Fibroblast of lung (primary cell): ENCODE measurements around the gene HIPK4. TPM values are rescaled to one million over a fixed set of nuclear protein-coding genes. Genes with fewer than 3 reads are reported as not detected.

ENCODE experiments used
- DNase-seq, 2 donors: peaks; one replicate each; pipeline versions ENCODE4 v3.0.0 to v3.0.0-alpha.2; 2010; ENCODE audit warnings: low read depth in 2 of 2
- H2AFZ ChIP-seq: 2 replicates; pipeline ENCODE4 v1.5.1; 2012; ENCODE audit warnings: low read length, control low read depth, inconsistent platforms
- H3K27ac ChIP-seq: 2 replicates; pipeline ENCODE4 v1.5.1; 2011; ENCODE audit warnings: low read length, control low read depth; ENCODE audit not compliant: insufficient read depth
- H3K27me3 ChIP-seq: 2 replicates; pipeline ENCODE4 v1.5.1; 2011; ENCODE audit warnings: mild to moderate bottlenecking, low read length; ENCODE audit not compliant: control insufficient read depth, insufficient read depth
- H3K36me3 ChIP-seq: 2 replicates; pipeline ENCODE4 v1.5.1; 2011; ENCODE audit warnings: low read length; ENCODE audit not compliant: control insufficient read depth, insufficient read depth
- H3K4me1 ChIP-seq: 2 replicates; pipeline ENCODE4 v1.5.1; 2011; ENCODE audit warnings: low read length; ENCODE audit not compliant: control insufficient read depth, insufficient read depth; ENCODE audit errors: extremely low read depth
- H3K4me2 ChIP-seq: 2 replicates; pipeline ENCODE4 v1.5.1; 2011; ENCODE audit warnings: low read length, control low read depth; ENCODE audit not compliant: insufficient read depth; ENCODE audit errors: extremely low read depth
- H3K4me3 ChIP-seq, 4 experiments: fragments of 200-600 bp in 1 of 4; sonication (generic) in 1 of 4; replicated peaks in 1 of 4; 2 replicates each; pipeline ENCODE4 v1.5.1; 2011 to 2016; ENCODE audit warnings: low read length in 4 of 4, low read depth in 3 of 4, mild to moderate bottlenecking in 3 of 4, control low read depth in 2 of 4, inconsistent platforms in 1 of 4, mixed read lengths in 1 of 4; ENCODE audit not compliant: insufficient read depth in 1 of 4; ENCODE audit errors: control extremely low read depth in 1 of 4
- H3K79me2 ChIP-seq: 2 replicates; pipeline ENCODE4 v1.5.1; 2012; ENCODE audit warnings: mild to moderate bottlenecking, low read length, inconsistent platforms; ENCODE audit not compliant: control insufficient read depth, insufficient read depth
- H3K9ac ChIP-seq: 2 replicates; pipeline ENCODE4 v1.5.1; 2011; ENCODE audit warnings: mild to moderate bottlenecking, low read length, control low read depth; ENCODE audit not compliant: insufficient read depth
- H3K9me3 ChIP-seq: 2 replicates; pipeline ENCODE4 v1.5.1; 2012; ENCODE audit warnings: low read depth, low read length; ENCODE audit not compliant: control insufficient read depth, insufficient read depth
- H4K20me1 ChIP-seq: 2 replicates; pipeline ENCODE4 v1.5.1; 2011; ENCODE audit warnings: low read length; ENCODE audit not compliant: control insufficient read depth, insufficient read depth; ENCODE audit errors: extremely low read depth
- EZH2 ChIP-seq: IDR thresholded peaks from 2 replicates; pipeline ENCODE4 v1.5.1; 2012; ENCODE audit warnings: low read length, control low read depth, mild to moderate bottlenecking; ENCODE audit errors: missing control alignments
- polyA plus RNA-seq, 2 donors: library from polyadenylated mRNA; depleted of rRNA in 1 of 2; stranded (reverse) in 1 of 2; unstranded in 1 of 2; fragments of >200 nt; gene quantifications; 2 replicates each; pipeline ENCODE4 v1.2.1, GENCODE V29; 2011 to 2012; ENCODE audit warnings: missing spikeins in 1 of 2
- total RNA-seq: library from RNA; depleted of rRNA; stranded (reverse); fragments of >200 nt; gene quantifications from 2 replicates; pipeline ENCODE4 v1.2.1, GENCODE V29; 2014
- TF ChIP-seq, protein P1 (sequence below), 2 donors: IDR thresholded peaks in 1 of 2; conservative IDR thresholded peaks in 1 of 2; 1 replicate in 1 of 2; 2 replicates in 1 of 2; pipeline ENCODE4 v1.5.1; 2011 to 2012; ENCODE audit warnings: low read length in 2 of 2, control low read depth in 1 of 2, inconsistent platforms in 1 of 2, low read depth in 1 of 2, mild to moderate bottlenecking in 1 of 2

The HIPK4 gene
- total and polyA plus RNA-seq, 2 donors (not counting 1 experiment from before 2014, with no cell fraction given): 0.05 to 0.17 TPM

DNA sequence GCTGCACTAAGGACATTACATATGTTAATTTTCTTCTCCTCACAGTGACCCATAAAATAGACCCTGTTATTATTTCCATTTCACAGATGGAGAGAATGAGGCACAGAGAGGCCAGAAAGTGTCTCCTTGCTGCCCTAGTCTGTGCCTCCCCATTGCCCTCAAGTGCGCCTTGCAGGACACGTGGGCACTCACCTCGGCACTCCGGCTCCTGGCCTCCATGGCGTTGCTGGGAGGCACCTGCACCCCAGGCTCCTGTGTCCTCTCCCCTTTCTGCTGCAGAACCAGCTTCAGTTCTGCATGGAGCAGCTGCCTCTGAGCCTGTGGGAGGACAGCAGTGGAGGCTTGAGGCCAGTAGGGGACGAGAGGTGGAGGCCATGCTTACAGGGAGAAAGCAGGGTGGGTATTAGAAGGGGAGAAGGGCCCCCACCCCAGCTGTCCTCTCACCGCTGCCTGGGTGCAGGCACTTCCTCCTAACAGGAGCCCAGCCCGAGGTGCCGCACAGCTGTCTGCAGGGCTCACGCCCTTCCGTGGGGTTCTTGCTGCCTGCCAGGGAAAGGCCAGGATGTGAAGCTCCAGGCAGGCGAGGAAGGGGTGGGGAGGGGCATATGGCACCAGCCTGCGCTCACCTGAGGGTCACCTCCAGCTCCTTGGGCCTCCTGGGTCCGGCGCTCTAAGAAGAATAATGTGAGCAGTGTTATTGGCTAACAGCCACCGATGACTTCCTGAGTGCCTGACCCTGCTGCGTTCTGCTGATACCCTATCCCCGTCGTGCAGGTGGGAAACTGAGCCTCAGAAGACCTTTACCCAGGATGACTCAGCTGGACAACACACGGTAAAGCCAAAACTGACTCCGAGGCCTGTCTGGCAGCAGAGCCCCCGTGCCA, 18.0 kb upstream of the HIPK4 start:
- no peak overlapping the region for H3K4me3 ChIP-seq
- TF ChIP-seq EZH2: no peak
- no peak overlapping the region for H3K4me2 ChIP-seq
- no peak overlapping the region for H3K9ac ChIP-seq
- H3K9me3 ChIP-seq: no peaks in the 10 kb centered on the region
- no peaks in the 10 kb centered on the region for H3K79me2 ChIP-seq
- H3K27me3 ChIP-seq: no peaks in the 10 kb centered on the region
- no peaks in the 10 kb centered on the region for H3K4me1 ChIP-seq
- no peaks in the 10 kb centered on the region for H4K20me1 ChIP-seq
- DNase-seq: no peak
- no peak overlapping the region for H3K27ac ChIP-seq
- H3K36me3 ChIP-seq: no peaks in the 10 kb centered on the region
- H2AFZ ChIP-seq: no peak overlapping the region

DNA sequence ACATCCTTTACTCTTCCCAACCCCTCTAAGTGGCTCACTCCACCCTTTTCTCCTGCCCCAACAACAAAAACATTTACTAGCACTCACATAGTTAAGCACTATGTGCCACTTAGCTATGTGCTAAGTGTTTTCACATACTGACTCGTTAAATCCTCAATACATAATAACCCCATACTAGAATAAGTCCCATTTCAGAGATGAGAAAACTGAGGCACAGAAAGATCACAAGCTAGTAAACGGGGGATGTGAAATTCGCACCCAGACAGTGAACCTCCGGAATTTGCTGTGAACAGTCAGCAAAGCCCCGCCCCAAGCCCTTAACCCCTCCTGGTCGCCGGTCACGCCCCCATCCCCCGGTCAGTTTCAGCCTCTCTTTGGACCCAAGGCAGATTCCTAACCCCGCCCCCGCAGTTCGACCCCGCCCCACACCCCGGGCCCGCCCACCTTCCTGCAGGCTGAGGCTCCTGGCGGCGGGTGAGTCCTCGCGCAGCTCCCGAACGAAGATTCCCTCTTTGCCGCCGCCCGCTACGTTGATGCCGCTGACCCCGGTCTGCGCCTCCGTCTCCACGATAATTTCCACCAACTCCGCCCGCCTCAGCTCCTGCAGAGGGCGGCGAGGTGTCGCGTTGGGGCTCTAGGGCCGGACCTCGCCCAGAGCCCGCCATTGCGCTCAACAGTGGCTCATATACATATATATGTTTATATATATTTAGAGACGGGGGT, 13.4 kb upstream of the HIPK4 start:
- H3K9ac ChIP-seq: peak overlapping the region; percentile 26
- no peaks in the 10 kb centered on the region for H3K4me1 ChIP-seq
- no peaks in the 10 kb centered on the region for H3K27me3 ChIP-seq
- no peaks in the 10 kb centered on the region for H4K20me1 ChIP-seq
- DNase-seq: peak; percentile 81 to 87
- H3K27ac ChIP-seq: peak overlapping the region; percentile 23
- no peaks in the 10 kb centered on the region for H3K79me2 ChIP-seq
- TF ChIP-seq, protein P1, sequence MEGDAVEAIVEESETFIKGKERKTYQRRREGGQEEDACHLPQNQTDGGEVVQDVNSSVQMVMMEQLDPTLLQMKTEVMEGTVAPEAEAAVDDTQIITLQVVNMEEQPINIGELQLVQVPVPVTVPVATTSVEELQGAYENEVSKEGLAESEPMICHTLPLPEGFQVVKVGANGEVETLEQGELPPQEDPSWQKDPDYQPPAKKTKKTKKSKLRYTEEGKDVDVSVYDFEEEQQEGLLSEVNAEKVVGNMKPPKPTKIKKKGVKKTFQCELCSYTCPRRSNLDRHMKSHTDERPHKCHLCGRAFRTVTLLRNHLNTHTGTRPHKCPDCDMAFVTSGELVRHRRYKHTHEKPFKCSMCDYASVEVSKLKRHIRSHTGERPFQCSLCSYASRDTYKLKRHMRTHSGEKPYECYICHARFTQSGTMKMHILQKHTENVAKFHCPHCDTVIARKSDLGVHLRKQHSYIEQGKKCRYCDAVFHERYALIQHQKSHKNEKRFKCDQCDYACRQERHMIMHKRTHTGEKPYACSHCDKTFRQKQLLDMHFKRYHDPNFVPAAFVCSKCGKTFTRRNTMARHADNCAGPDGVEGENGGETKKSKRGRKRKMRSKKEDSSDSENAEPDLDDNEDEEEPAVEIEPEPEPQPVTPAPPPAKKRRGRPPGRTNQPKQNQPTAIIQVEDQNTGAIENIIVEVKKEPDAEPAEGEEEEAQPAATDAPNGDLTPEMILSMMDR (conservative IDR thresholded peaks at IDR 0.05 in 1 of 2, IDR thresholded peaks at IDR 0.05 in 1 of 2; ENCODE audit: low read depth in 1 of 2, low read length in 2 of 2): no peak
- TF ChIP-seq EZH2: no peak
- no peaks in the 10 kb centered on the region for H3K36me3 ChIP-seq
- no peaks in the 10 kb centered on the region for H3K9me3 ChIP-seq
- peak overlapping the region; percentile 72 for H2AFZ ChIP-seq
- H3K4me3 ChIP-seq: peak overlapping the region; percentile 53 to 64 (median 58)
- H3K4me2 ChIP-seq: peak overlapping the region; percentile 85

DNA sequence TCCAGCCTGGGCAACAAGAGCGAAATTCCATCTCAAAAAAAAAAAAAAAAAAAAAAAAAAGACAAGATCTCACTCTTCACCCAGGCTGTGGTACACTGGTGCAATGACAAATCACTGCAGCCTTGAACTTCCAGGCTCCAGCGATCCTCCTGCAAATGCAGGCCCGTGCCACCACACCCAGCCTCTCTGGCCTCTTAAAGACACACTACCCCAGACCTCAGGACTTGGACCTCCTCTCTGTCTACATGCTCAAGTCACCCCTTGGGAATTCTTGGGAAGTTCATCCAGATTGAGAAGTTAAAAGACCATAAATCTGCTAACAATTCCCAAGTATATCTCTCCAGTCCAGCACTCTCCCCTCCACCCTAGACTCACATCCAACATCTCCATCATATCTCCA, 10.6 kb upstream of the HIPK4 start:
- Histone ChIP-seq H3K79me2 (no peaks in the 10 kb centered on the region), H3K9me3 (no peaks in the 10 kb centered on the region), H3K27me3 (no peaks in the 10 kb centered on the region), H3K27ac (no peak overlapping the region), H3K4me3 (no peak overlapping the region), H3K9ac (no peak overlapping the region), H3K4me2 (no peak overlapping the region), H2AFZ (no peak overlapping the region), H3K36me3 (no peaks in the 10 kb centered on the region), H4K20me1 (no peaks in the 10 kb centered on the region), H3K4me1 (no peaks in the 10 kb centered on the region)
- DNase-seq: no peak
- TF ChIP-seq, protein P1 (conservative IDR thresholded peaks at IDR 0.05 in 1 of 2, IDR thresholded peaks at IDR 0.05 in 1 of 2; ENCODE audit: low read depth in 1 of 2, low read length in 2 of 2): no peak
- no peak for TF ChIP-seq EZH2
